ENCODE data around the gene CCDC13. TPM values are rescaled to one million over a fixed set of nuclear protein-coding genes. Genes with fewer than 3 reads are reported as not detected.

The CCDC13 gene
- total RNA-seq, 6 experiments from 2014 or later = 0.17 to 0.47 (median 0.30) TPM; not detected in 2

DNA sequence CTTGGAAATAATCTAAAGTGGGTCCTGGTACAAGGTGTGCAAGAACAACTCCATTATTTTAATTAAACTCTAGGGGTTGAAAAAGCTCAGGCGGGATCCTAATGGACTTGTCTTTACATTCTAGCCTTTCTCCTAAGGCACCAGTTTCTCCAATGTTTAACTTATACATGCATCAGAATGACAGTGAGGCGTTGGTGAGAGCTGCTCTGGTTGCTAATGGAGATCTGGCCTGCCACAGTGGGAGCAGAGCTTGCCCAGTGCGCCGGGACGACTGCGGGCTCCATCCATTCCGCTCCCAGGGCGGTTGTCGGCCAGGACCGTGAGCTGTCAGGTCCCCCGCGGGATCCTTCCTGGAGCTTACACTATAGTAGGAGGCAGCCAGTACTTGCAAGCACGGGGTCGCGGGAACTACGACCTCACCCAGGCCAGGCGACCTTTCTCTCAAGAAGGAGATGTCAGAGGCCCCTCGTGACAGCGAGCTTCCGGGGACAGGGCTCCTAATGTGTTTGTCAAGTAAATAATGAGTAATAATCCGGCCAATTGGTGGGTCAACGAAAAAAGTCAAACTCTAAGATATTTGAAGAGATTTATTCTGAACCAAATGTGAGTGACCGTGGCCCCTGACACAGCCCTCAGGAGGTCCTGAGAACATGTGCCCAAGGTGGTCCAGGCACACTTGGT, 32.2 kb upstream of the CCDC13 start:
- Mint-ChIP-seq H3K27ac (no peak overlapping the region), H3K4me1 (ENCODE audit: low read depth) (peaks cover 45% of the 10 kb centered on the region), H3K27me3 (ENCODE audit: insufficient read depth) (peaks cover 4% of the 10 kb centered on the region), H3K4me3 (peak overlapping the region; percentile 99), H3K9me3 (no peaks in the 10 kb centered on the region), H3K36me3 (ENCODE audit: low read depth) (peaks cover 14% of the 10 kb centered on the region)
- TF ChIP-seq, protein P1, sequence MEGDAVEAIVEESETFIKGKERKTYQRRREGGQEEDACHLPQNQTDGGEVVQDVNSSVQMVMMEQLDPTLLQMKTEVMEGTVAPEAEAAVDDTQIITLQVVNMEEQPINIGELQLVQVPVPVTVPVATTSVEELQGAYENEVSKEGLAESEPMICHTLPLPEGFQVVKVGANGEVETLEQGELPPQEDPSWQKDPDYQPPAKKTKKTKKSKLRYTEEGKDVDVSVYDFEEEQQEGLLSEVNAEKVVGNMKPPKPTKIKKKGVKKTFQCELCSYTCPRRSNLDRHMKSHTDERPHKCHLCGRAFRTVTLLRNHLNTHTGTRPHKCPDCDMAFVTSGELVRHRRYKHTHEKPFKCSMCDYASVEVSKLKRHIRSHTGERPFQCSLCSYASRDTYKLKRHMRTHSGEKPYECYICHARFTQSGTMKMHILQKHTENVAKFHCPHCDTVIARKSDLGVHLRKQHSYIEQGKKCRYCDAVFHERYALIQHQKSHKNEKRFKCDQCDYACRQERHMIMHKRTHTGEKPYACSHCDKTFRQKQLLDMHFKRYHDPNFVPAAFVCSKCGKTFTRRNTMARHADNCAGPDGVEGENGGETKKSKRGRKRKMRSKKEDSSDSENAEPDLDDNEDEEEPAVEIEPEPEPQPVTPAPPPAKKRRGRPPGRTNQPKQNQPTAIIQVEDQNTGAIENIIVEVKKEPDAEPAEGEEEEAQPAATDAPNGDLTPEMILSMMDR (IDR thresholded peaks at IDR 0.05) = no peak
- DNase-seq = no peak

DNA sequence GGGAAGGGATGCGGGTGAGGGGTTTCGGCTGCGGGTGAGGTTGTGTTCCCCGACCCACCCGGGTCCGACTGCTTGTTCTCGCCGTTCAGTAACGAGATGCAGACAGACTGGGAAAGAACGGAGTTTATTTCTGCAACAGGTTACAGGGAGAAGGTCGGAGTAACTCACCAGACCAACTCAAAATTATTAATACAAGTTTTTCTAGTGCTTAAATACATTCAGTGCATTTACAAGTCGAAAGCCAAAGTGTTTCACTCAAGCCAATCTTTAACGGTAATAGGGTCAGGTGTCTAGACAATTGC, 31.7 kb upstream of the CCDC13 start:
- Mint-ChIP-seq H3K27ac (peak overlapping the region; percentile 99), H3K36me3 (ENCODE audit: low read depth) (peaks cover 15% of the 10 kb centered on the region), H3K9me3 (no peaks in the 10 kb centered on the region), H3K4me3 (peak overlapping the region; percentile 99), H3K4me1 (ENCODE audit: low read depth) (peaks cover 40% of the 10 kb centered on the region), H3K27me3 (ENCODE audit: insufficient read depth) (peaks cover 4% of the 10 kb centered on the region)
- TF ChIP-seq, protein P1 (IDR thresholded peaks at IDR 0.05) = no peak
- no peak for DNase-seq

DNA sequence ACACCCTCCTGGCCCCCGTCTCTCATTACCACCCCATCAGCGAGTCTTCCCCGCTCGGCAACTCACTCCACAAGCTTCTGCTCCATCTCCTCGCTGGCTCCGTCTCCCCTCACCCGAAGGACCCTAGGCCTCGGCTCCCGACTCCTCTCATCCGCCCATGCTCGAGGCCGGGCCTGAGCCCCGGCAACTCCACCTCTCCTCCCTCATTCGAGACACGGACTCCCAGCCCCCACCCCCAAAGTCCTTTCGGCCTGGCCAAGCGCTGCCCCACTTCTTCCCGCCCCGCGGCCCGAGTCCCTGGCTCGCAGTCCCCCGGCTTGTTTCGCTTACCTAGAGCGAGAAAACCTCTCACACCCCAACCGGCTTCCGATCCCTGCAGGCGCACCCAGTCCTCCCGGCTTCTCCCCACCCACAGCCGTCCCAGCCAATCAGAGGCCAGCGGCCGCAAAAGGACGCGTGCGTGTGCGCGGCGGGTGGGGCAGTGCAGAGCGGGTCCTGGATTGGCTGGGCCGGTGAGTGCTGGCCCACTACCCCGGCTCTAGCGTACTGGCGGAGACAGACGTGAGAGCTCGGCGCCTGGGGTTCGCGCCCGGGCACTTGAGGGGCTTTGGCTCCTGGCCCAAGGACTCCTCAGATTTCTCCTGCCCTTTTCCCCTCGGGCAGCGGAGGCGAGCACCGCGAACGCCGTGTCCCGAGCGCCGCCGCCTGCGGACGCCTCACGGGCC, 31.2 kb upstream of the CCDC13 start, which contains the start of gene HIGD1A:
Gene HIGD1A, minus strand, starts transcription at position 385 of the 725 bp plus-strand sequence. CDS start 10,237 bp downstream, outside the sequence.
- DNase-seq = peak; percentile 91
- peak within 1 kb of the TSS; percentile 99 for H3K27ac Mint-ChIP-seq
- peaks cover 15% of the 10 kb centered on the region for H3K36me3 Mint-ChIP-seq (ENCODE audit: low read depth)
- TF ChIP-seq, protein P1 (IDR thresholded peaks at IDR 0.05) = no peak
- peaks cover 4% of the 10 kb centered on the region for H3K27me3 Mint-ChIP-seq (ENCODE audit: insufficient read depth)
- peak within 1 kb of the TSS; percentile 99 for H3K4me3 Mint-ChIP-seq
- H3K9me3 Mint-ChIP-seq = no peaks in the 10 kb centered on the region
- H3K4me1 Mint-ChIP-seq (ENCODE audit: low read depth) = peaks cover 34% of the 10 kb centered on the region

DNA sequence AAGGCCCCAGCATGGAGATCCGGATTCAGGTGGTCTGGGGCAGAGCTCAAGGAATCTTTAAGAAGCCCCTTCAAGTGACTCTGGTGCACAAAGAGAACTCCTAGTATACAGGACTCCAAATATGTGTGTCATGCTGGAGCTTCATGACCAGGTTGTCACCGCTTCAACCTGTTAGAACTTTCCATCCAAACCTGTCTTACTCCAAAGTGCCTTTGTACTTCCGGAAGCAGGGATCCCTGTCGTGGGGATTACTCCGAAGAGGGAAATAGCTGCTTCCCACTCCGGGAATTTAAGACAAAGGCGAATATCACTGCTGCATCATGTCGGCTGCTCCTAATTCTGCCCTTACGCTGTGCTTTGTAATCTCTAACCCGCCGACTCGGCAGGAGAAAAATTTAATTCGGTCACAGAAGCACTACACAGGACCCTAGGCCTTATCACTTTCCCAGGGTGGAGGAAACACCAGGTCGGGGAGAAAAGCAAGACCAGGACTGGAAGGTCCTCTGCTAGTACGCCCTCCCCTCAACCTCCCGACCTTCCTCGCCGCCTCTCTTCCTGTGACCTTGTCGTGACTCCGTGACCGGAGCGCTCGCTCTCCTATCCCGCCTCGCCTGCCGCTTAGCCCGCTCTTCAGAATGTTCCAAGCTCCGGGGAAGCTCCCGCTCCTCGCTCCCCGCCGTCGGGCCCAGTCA, 30.5 kb upstream of the CCDC13 start:
- Mint-ChIP-seq H3K4me1 (ENCODE audit: low read depth) (peaks cover 32% of the 10 kb centered on the region), H3K27ac (peak overlapping the region; percentile 99)
- no peak for DNase-seq

DNA sequence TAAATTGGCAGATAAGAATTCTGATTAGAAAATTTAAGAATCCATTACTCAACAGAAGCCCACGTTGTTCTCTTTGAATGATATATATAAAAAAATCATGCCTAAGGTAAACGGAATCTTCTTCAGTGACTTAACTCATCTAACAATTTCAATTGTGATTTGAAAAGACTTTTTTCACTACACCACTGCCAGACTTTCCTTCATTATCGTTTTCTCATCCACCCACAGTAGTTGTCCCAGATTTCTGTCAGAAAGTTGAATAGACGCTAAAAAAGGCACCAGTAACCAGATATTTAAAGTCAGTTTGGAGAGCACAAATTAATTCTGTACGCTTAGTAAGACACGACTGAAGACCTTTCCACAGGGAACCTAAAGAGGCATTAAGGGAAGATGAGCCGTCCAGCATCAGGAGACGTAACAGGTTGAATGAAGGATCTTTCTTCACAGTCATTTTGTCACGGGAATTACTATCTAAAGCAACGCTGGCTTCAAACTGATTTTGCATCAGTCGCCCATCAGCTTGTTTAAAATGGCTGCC, 29.9 kb upstream of the CCDC13 start:
- peak overlapping the region; percentile 99 for H3K4me3 Mint-ChIP-seq
- TF ChIP-seq, protein P1 (IDR thresholded peaks at IDR 0.05) = no peak
- H3K4me1 Mint-ChIP-seq (ENCODE audit: low read depth) = peaks cover 32% of the 10 kb centered on the region
- H3K27me3 Mint-ChIP-seq (ENCODE audit: insufficient read depth) = peaks cover 4% of the 10 kb centered on the region; the same call in 1 of the 2 replicates
- H3K27ac Mint-ChIP-seq = peak overlapping the region; percentile 99
- no peak for DNase-seq
- no peaks in the 10 kb centered on the region for H3K9me3 Mint-ChIP-seq
- peaks cover 15% of the 10 kb centered on the region for H3K36me3 Mint-ChIP-seq (ENCODE audit: low read depth)

More for the DNA sequence above, 30.5 kb upstream of the CCDC13 start:
- Mint-ChIP-seq H3K4me3 (peak overlapping the region; percentile 99), H3K27me3 (ENCODE audit: insufficient read depth) (peaks cover 4% of the 10 kb centered on the region; the same call in 1 of the 2 replicates), H3K36me3 (ENCODE audit: low read depth) (peaks cover 15% of the 10 kb centered on the region), H3K9me3 (no peaks in the 10 kb centered on the region)
- TF ChIP-seq, protein P1 (IDR thresholded peaks at IDR 0.05) = no peak

Measured in HFFc6 (cell line).